ENCODE data around the gene NOSTRIN. TPM values are rescaled to one million over a fixed set of nuclear protein-coding genes. Genes with fewer than 3 reads are reported as not detected.

Gene NOSTRIN
- total RNA-seq, 1 experiment from 2014 or later: not detected

GRCh38 chr2:168895771-168896170, 93.3 kb downstream of the NOSTRIN start:
- Histone ChIP-seq H2BK15ac (ENCODE audit: low read depth, low read length) (no peak overlapping the region), H3K56ac (ENCODE audit: insufficient read length, low read depth, low read length) (no peak overlapping the region), H3K9me3 (ENCODE audit: control insufficient read depth, low read depth, low read length) (no peaks in the 10 kb centered on the region), H4K20me1 (ENCODE audit: control insufficient read depth, insufficient read depth, insufficient read length) (no peaks in the 10 kb centered on the region), H2BK120ac (ENCODE audit: low read depth, low read length, poor library complexity, severe bottlenecking) (no peak overlapping the region), H3K23ac (ENCODE audit: insufficient read length, low read depth, low read length) (no peak overlapping the region), H3K4me1 (ENCODE audit: insufficient read depth, low read length) (no peaks in the 10 kb centered on the region), H4K5ac (ENCODE audit: insufficient read length, low read depth, low read length) (no peak overlapping the region), H2BK5ac (ENCODE audit: insufficient read length, low read length) (no peak overlapping the region), H3K4ac (ENCODE audit: low read depth, low read length) (no peak overlapping the region), H3K27me3 (ENCODE audit: insufficient read depth, low read length) (no peaks in the 10 kb centered on the region; the same call in 1 of the 2 replicates), H3K79me1 (ENCODE audit: insufficient read depth, low read depth, low read length, poor library complexity, severe bottlenecking) (no peaks in the 10 kb centered on the region), H3K23me2 (ENCODE audit: insufficient read length, low read depth, low read length, poor library complexity, severe bottlenecking) (no peaks in the 10 kb centered on the region), H2AFZ (ENCODE audit: low read length) (no peak overlapping the region), H2AK5ac (ENCODE audit: insufficient read length, low read length) (no peak overlapping the region), H3K79me2 (ENCODE audit: insufficient read depth, low read length) (no peaks in the 10 kb centered on the region), H2BK20ac (ENCODE audit: low read depth, low read length, poor library complexity, severe bottlenecking) (no peak overlapping the region), H3K18ac (ENCODE audit: insufficient read length, low read depth, low read length) (no peak overlapping the region), H3K27ac (ENCODE audit: insufficient read length, low read depth, low read length) (no peak overlapping the region), H3K14ac (ENCODE audit: insufficient read depth, low read length) (no peak overlapping the region), H3K9ac (ENCODE audit: extremely low read depth, insufficient read length, low read length) (no peak overlapping the region), H4K91ac (ENCODE audit: insufficient read length, low read depth, low read length) (no peak overlapping the region), H4K8ac (replicated peaks; ENCODE audit: insufficient read length, low read depth, low read length) (no peak overlapping the region), H2BK12ac (ENCODE audit: insufficient read length, low read depth, low read length) (no peak overlapping the region), H3K4me2 (ENCODE audit: insufficient read depth, insufficient read length, low read length) (no peak overlapping the region), H3T11ph (ENCODE audit: low read length) (no peak overlapping the region)
- Mint-ChIP-seq H3K9me3 (no peaks in the 10 kb centered on the region), H3K4me1 (peaks cover 9% of the 10 kb centered on the region in 2 experiments), H3K27me3 (ENCODE audit: low read depth) (peaks cover 13% of the 10 kb centered on the region), H3K36me3 (ENCODE audit: insufficient read depth in 1 of 3, low read depth in 3 of 3) (no peaks in the 10 kb centered on the region), H3K4me3 (no peak overlapping the region), H3K27ac (no peak overlapping the region)
- DNase-seq: no peak
- TF ChIP-seq, protein P1, sequence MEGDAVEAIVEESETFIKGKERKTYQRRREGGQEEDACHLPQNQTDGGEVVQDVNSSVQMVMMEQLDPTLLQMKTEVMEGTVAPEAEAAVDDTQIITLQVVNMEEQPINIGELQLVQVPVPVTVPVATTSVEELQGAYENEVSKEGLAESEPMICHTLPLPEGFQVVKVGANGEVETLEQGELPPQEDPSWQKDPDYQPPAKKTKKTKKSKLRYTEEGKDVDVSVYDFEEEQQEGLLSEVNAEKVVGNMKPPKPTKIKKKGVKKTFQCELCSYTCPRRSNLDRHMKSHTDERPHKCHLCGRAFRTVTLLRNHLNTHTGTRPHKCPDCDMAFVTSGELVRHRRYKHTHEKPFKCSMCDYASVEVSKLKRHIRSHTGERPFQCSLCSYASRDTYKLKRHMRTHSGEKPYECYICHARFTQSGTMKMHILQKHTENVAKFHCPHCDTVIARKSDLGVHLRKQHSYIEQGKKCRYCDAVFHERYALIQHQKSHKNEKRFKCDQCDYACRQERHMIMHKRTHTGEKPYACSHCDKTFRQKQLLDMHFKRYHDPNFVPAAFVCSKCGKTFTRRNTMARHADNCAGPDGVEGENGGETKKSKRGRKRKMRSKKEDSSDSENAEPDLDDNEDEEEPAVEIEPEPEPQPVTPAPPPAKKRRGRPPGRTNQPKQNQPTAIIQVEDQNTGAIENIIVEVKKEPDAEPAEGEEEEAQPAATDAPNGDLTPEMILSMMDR (conservative IDR thresholded peaks at IDR 0.05): no peak

Measured in H9 (cell line).